Natural killer cell (primary cell): ENCODE results near the gene RAB30. TPM values are rescaled to one million over a fixed set of nuclear protein-coding genes. Genes with fewer than 3 reads are reported as not detected.

ENCODE experiments used
- ATAC-seq, 3 donors: fragments of 150-1000 bp in 2 of 3; fragments of 200-7000 bp in 1 of 3; cut with Tn5 transposase; 1 replicate in 1 of 3; 2 replicates in 2 of 3; pipeline ENCODE4 v1.10.0; 2021; ENCODE audit warnings: mild to moderate bottlenecking in 2 of 3, moderate library complexity in 2 of 3
- DNase-seq, 2 donors: peaks; one replicate each; pipeline versions ENCODE4 v3.0.0 to v3.0.0-alpha.2; 2013 to 2021; ENCODE audit warnings: mixed read lengths in 1 of 2
- H3K27ac ChIP-seq: one replicate; pipeline ENCODE4 v1.5.1; 2013; ENCODE audit warnings: mild to moderate bottlenecking, low read length
- H3K27me3 ChIP-seq: one replicate; pipeline ENCODE4 v1.6.1; 2013; ENCODE audit warnings: low read length; ENCODE audit not compliant: control insufficient read depth, insufficient read depth
- H3K36me3 ChIP-seq: one replicate; pipeline ENCODE4 v1.6.1; 2013; ENCODE audit warnings: low read length; ENCODE audit not compliant: control insufficient read depth, insufficient read depth
- H3K4me1 ChIP-seq: one replicate; pipeline ENCODE4 v1.6.1; 2013; ENCODE audit warnings: low read length; ENCODE audit not compliant: control insufficient read depth, insufficient read depth
- H3K4me3 ChIP-seq: one replicate; pipeline ENCODE4 v1.5.1; 2013; ENCODE audit warnings: low read length
- H3K9me3 ChIP-seq: one replicate; pipeline ENCODE4 v1.6.1; 2013; ENCODE audit warnings: low read length; ENCODE audit not compliant: control insufficient read depth, insufficient read depth
- H3K27ac Mint-ChIP-seq, 2 donors: one replicate each; pipeline ENCODE4 v1.8.0; 2022; ENCODE audit warnings: mild to moderate bottlenecking in 2 of 2, mixed read lengths in 2 of 2, moderate library complexity in 1 of 2
- H3K27me3 Mint-ChIP-seq, 2 donors: one replicate each; pipeline ENCODE4 v1.8.0; 2022; ENCODE audit warnings: low read depth in 2 of 2, mixed read lengths in 2 of 2
- H3K36me3 Mint-ChIP-seq: one replicate; pipeline ENCODE4 v1.8.0; 2022; ENCODE audit warnings: mixed read lengths
- H3K4me1 Mint-ChIP-seq, 2 donors: one replicate each; pipeline ENCODE4 v1.8.0; 2022; ENCODE audit warnings: mixed read lengths in 2 of 2
- H3K4me3 Mint-ChIP-seq: one replicate; pipeline ENCODE4 v1.8.0; 2022; ENCODE audit warnings: mild to moderate bottlenecking, moderate library complexity, mixed read lengths
- H3K9me3 Mint-ChIP-seq, 2 donors: one replicate each; pipeline ENCODE4 v1.8.0; 2022; ENCODE audit warnings: mixed read lengths in 2 of 2
- WGBS: methylation state at CpG from one replicate; pipeline ENCODE4 v1.1.7; 2013; ENCODE audit warnings: missing lambda C conversion rate; ENCODE audit not compliant: insufficient coverage; 5-methylcytosine and 5-hydroxymethylcytosine counted together
- intact Hi-C: fragments of 100-400 bp; cut with micrococcal nuclease; formaldehyde crosslinking; loops from one replicate; pipeline ENCODE4 v1.14.2; 2022
- total RNA-seq, 4 donors: library from RNA; stranded (reverse); fragments of 120-200 nt in 1 of 4; gene quantifications; one replicate each; pipeline versions ENCODE4 v1.2.3 to v1.2.4, GENCODE V29; 2013 to 2022
- TF ChIP-seq, protein P1 (sequence below): fragments of 200-600 bp; IDR thresholded peaks from one replicate; pipeline ENCODE4 v1.8.0; 2022; ENCODE audit warnings: antibody characterized with exemption

RAB30 gene
- total RNA-seq, 3 donors from 2014 or later (not counting 1 experiment from before 2014, with no cell fraction given): 10.2 to 23.3 (median 20.5) TPM

DNA sequence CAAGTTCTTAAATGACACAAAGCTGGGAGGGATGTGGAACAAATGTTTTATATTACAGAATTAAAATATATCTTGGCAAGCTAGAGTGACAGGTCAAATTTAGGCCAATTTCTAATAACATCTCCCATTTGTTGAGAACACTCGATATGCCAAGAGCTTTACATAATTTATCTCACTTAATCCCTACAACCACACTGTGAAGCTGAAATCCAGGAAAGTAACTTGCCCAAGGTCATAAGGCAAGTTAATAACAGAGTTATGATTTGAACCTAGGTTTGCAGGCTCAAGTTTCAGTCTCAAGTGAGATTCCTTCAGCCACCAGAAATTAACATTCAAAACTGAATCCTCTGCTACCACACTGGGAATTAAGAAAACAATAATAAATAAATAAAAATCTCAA is 38.3 kb downstream of the RAB30 start:
- peaks cover 9 to 10% of the 10 kb centered on the region in 2 donors for H3K4me1 Mint-ChIP-seq
- Histone ChIP-seq H3K27ac (no peak overlapping the region), H3K4me3 (no peak overlapping the region), H3K27me3 (no peaks in the 10 kb centered on the region), H3K36me3 (no peaks in the 10 kb centered on the region), H3K9me3 (no peaks in the 10 kb centered on the region), H3K4me1 (peaks cover 13% of the 10 kb centered on the region)
- no peaks in the 10 kb centered on the region for H3K9me3 Mint-ChIP-seq
- ATAC-seq (no peak), DNase-seq (no peak)
- TF ChIP-seq, protein P1, sequence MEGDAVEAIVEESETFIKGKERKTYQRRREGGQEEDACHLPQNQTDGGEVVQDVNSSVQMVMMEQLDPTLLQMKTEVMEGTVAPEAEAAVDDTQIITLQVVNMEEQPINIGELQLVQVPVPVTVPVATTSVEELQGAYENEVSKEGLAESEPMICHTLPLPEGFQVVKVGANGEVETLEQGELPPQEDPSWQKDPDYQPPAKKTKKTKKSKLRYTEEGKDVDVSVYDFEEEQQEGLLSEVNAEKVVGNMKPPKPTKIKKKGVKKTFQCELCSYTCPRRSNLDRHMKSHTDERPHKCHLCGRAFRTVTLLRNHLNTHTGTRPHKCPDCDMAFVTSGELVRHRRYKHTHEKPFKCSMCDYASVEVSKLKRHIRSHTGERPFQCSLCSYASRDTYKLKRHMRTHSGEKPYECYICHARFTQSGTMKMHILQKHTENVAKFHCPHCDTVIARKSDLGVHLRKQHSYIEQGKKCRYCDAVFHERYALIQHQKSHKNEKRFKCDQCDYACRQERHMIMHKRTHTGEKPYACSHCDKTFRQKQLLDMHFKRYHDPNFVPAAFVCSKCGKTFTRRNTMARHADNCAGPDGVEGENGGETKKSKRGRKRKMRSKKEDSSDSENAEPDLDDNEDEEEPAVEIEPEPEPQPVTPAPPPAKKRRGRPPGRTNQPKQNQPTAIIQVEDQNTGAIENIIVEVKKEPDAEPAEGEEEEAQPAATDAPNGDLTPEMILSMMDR: no peak
- no peaks in the 10 kb centered on the region for H3K27me3 Mint-ChIP-seq
- no CpG with 5 or more reads among the region's 1 CpG for WGBS
- intact Hi-C loops: no loop called here
- no peaks in the 10 kb centered on the region for H3K36me3 Mint-ChIP-seq
- H3K27ac Mint-ChIP-seq: no peak overlapping the region
- no peak overlapping the region for H3K4me3 Mint-ChIP-seq

DNA sequence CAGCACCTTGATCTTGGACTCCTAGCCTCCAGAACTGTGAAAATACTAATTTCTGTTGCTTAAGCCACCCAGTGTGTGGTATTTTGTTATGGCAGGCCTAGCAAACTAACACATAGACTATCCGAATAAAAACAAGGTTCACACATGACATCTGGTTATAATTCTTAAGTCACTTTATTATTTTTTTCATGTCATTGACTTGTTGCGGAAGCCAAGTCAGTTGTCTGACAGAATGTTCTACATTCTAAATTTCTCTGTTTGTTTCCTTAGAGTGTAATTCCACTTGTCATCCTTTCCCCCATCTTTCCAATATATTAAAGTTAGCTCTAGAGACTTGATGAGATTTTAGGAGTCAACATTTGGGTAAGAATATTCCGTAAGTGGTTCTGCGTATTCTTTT is 40.6 kb downstream of the RAB30 start:
- intact Hi-C loops: no loop called here
- TF ChIP-seq, protein P1: no peak
- Mint-ChIP-seq H3K4me1 (peaks cover 6 to 9% of the 10 kb centered on the region in 2 donors), H3K36me3 (no peaks in the 10 kb centered on the region), H3K27me3 (no peaks in the 10 kb centered on the region), H3K27ac (no peak overlapping the region), H3K4me3 (no peak overlapping the region), H3K9me3 (no peaks in the 10 kb centered on the region)
- no peak overlapping the region for H3K27ac ChIP-seq
- no peak overlapping the region for H3K4me3 ChIP-seq
- H3K27me3 ChIP-seq: no peaks in the 10 kb centered on the region
- DNase-seq (no peak), ATAC-seq (no peak)
- H3K9me3 ChIP-seq: no peaks in the 10 kb centered on the region
- no peaks in the 10 kb centered on the region for H3K36me3 ChIP-seq
- WGBS: 100% methylated on average over 3 of the region's 4 CpGs
- peaks cover 11% of the 10 kb centered on the region for H3K4me1 ChIP-seq

DNA sequence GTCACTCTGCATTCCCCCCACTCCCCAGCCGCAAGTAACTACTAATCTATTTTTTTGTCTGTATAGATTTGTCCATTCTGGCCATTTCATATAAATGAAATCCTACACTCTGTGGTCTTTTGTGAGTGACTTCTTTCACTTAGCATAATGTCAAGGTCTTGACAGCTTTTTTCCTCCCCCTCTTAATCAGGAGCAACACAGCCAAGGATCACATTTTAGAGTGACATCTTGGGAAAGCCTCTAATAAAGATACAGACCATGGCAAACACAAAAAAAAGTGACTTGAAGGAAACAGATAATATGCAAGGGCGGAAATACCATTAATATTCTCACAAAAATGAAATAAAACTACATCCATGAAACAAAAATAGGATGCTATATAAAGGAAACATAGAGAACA is 43.9 kb downstream of the RAB30 start:
- TF ChIP-seq, protein P1: no peak
- no peak overlapping the region for H3K4me3 Mint-ChIP-seq
- intact Hi-C loops: no loop called here
- H3K36me3 ChIP-seq: no peaks in the 10 kb centered on the region
- H3K27ac ChIP-seq: no peak overlapping the region
- no peak overlapping the region for H3K4me3 ChIP-seq
- H3K27me3 Mint-ChIP-seq: no peaks in the 10 kb centered on the region
- no peaks in the 10 kb centered on the region for H3K36me3 Mint-ChIP-seq
- H3K9me3 ChIP-seq: no peaks in the 10 kb centered on the region
- WGBS: 100% methylated on average over 1 of the region's 2 CpGs
- peaks cover 2% of the 10 kb centered on the region for H3K4me1 ChIP-seq
- DNase-seq (no peak), ATAC-seq (no peak)
- H3K9me3 Mint-ChIP-seq: no peaks in the 10 kb centered on the region
- H3K27ac Mint-ChIP-seq: no peak overlapping the region
- H3K27me3 ChIP-seq: no peaks in the 10 kb centered on the region
- H3K4me1 Mint-ChIP-seq: peaks cover 8 to 13% of the 10 kb centered on the region in 2 donors

DNA sequence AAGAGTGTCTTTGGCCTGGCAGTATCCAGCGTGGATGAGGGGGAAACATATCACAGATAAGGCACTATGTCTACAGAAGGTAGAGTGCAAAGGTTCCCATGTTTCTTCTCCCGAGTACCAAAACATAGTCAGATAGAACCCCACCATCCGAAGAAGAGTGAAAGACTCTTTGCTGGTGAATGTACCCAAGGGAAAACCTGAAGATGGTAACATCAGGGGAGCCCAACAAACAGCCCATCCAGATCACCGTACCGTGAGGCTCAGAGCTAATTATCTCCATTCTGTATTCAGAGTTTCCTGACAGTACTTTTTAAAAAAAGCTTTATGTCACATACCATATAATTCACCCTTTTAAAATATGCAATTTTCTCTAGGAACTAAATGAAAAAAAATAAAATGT is 44.4 kb downstream of the RAB30 start:
- Histone ChIP-seq H3K9me3 (no peaks in the 10 kb centered on the region), H3K4me3 (no peak overlapping the region), H3K4me1 (peaks cover 2% of the 10 kb centered on the region), H3K36me3 (no peaks in the 10 kb centered on the region), H3K27ac (no peak overlapping the region), H3K27me3 (no peaks in the 10 kb centered on the region)
- WGBS: 92% methylated on average over 5 of the region's 5 CpGs
- intact Hi-C loops: no loop called here
- no peak for ATAC-seq
- Mint-ChIP-seq H3K4me3 (no peak overlapping the region), H3K27me3 (no peaks in the 10 kb centered on the region), H3K4me1 (peaks cover 8 to 13% of the 10 kb centered on the region in 2 donors), H3K27ac (no peak overlapping the region), H3K36me3 (no peaks in the 10 kb centered on the region), H3K9me3 (no peaks in the 10 kb centered on the region)
- no peak for DNase-seq
- TF ChIP-seq, protein P1: no peak
